ENCODE data around the gene CAMK2A.

Gene CAMK2A

GRCh38 chr5:150175076-150175475, 114.5 kb downstream of the CAMK2A start:
- FAIRE-seq, result no peak
- TF ChIP-seq POLR2A (IDR thresholded peaks at IDR 0.05; ENCODE audit: low read depth, low read length) (no peak), TAF1 (IDR thresholded peaks at IDR 0.05; ENCODE audit: borderline replicate concordance, low read depth, low read length) (no peak), POLR2AphosphoS5 (IDR thresholded peaks at IDR 0.05; ENCODE audit: low read depth, low read length) (no peak)
- DNase-seq (ENCODE audit: insufficient read length), result no peak

- no peak for FAIRE-seq
- DNase-seq (ENCODE audit: insufficient read length), result no peak
- TF ChIP-seq TAF1 (IDR thresholded peaks at IDR 0.05; ENCODE audit: borderline replicate concordance, low read depth, low read length) (no peak), POLR2AphosphoS5 (IDR thresholded peaks at IDR 0.05; ENCODE audit: low read depth, low read length) (no peak), POLR2A (IDR thresholded peaks at IDR 0.05; ENCODE audit: low read depth, low read length) (no peak)
Observed at GRCh38 chr5:150174285-150174684, 115.3 kb downstream of the CAMK2A start.

GRCh38 chr5:150173161-150173560, 116.4 kb downstream of the CAMK2A start:
- no peak for FAIRE-seq
- TF ChIP-seq TAF1 (IDR thresholded peaks at IDR 0.05; ENCODE audit: borderline replicate concordance, low read depth, low read length), result no peak
- TF ChIP-seq POLR2AphosphoS5 (IDR thresholded peaks at IDR 0.05; ENCODE audit: low read depth, low read length), result no peak
- no peak for TF ChIP-seq POLR2A (IDR thresholded peaks at IDR 0.05; ENCODE audit: low read depth, low read length)
- no peak for DNase-seq (ENCODE audit: insufficient read length)

DNA sequence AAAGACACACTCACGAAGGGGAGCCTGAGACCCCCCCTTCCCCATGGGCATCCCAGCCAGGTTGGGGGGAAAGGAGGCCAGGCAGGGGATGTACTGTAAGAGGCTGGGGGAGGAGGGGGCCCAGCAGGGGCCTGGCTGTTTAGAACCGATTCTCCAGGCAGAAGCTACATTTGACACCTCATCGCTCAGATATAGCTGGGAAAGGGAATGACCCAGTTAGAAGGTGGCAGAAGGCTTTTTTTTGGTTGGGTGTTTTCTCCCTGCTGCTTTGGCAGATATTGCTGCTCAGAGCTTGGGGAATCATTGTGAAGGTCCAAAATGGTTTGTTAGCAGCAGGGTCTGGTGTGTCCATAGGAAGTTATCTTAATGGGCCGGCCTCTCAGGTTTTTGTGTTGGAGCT, 117.0 kb downstream of the CAMK2A start:
- no peak for DNase-seq (ENCODE audit: insufficient read length)
- no peak for TF ChIP-seq POLR2A (IDR thresholded peaks at IDR 0.05; ENCODE audit: low read depth, low read length)
- no peak for TF ChIP-seq TAF1 (IDR thresholded peaks at IDR 0.05; ENCODE audit: borderline replicate concordance, low read depth, low read length)
- TF ChIP-seq POLR2AphosphoS5 (IDR thresholded peaks at IDR 0.05; ENCODE audit: low read depth, low read length), result no peak
- FAIRE-seq, result no peak

GRCh38 chr5:150172145-150172544, 117.4 kb downstream of the CAMK2A start:
- TF ChIP-seq POLR2AphosphoS5 (IDR thresholded peaks at IDR 0.05; ENCODE audit: low read depth, low read length) (no peak), POLR2A (IDR thresholded peaks at IDR 0.05; ENCODE audit: low read depth, low read length) (no peak), TAF1 (IDR thresholded peaks at IDR 0.05; ENCODE audit: borderline replicate concordance, low read depth, low read length) (no peak)
- no peak for FAIRE-seq
- no peak for DNase-seq (ENCODE audit: insufficient read length)

Data from GM12892 (cell line).